Umbilical cord (tissue), 2 donors: ENCODE results near the gene GOSR2. TPM values are rescaled to one million over a fixed set of nuclear protein-coding genes. Genes with fewer than 3 reads are reported as not detected.
"Not testable (repeated sequence)": the region's sequence is repeated elsewhere in the genome, so short reads cannot be mapped to it uniquely, and the experiment has no call there.

Source experiments
- DNase-seq: peaks from one replicate; pipeline ENCODE4 v3.0.0-alpha.2; 2015; ENCODE audit warnings: low spot score
- total RNA-seq: library from RNA; depleted of rRNA; stranded (reverse); fragments of >200 nt; gene quantifications from one replicate; pipeline ENCODE4 v1.2.3, GENCODE V29; 2014; ENCODE audit warnings: low replicate concordance; ENCODE audit not compliant: insufficient read depth

The GOSR2 gene
- total RNA-seq, 1 donor from 2014 or later: 60.7 TPM

GRCh38 chr17:46894024-46894423 is 28.9 kb upstream of the GOSR2 start:
- no peak for DNase-seq

GRCh38 chr17:46894476-46895151 is 28.3 kb upstream of the GOSR2 start:
- no peak for DNase-seq

GRCh38 chr17:46895171-46895570 is 27.8 kb upstream of the GOSR2 start:
- no peak for DNase-seq

- DNase-seq: no peak
Observed at GRCh38 chr17:46896991-46897390, 26.0 kb upstream of the GOSR2 start.

- no peak for DNase-seq
Observed at GRCh38 chr17:46898364-46898763, 24.6 kb upstream of the GOSR2 start.

GRCh38 chr17:46898860-46899259 is 24.1 kb upstream of the GOSR2 start:
- no peak for DNase-seq

- DNase-seq: no peak
Observed at GRCh38 chr17:46901291-46901690, 21.7 kb upstream of the GOSR2 start.

GRCh38 chr17:46903762-46904672 is 18.9 kb upstream of the GOSR2 start:
- no peak for DNase-seq

GRCh38 chr17:46908068-46908737 is 14.8 kb upstream of the GOSR2 start:
- no peak for DNase-seq

GRCh38 chr17:46910179-46910927 is 12.6 kb upstream of the GOSR2 start:
- no peak for DNase-seq

GRCh38 chr17:46911311-46911710 is 11.6 kb upstream of the GOSR2 start:
- no peak for DNase-seq

- DNase-seq: no peak
Observed at GRCh38 chr17:46915596-46915995, 7.4 kb upstream of the GOSR2 start.

GRCh38 chr17:46916211-46916610 is 6.7 kb upstream of the GOSR2 start:
- no peak for DNase-seq

GRCh38 chr17:46916623-46917022 is 6.3 kb upstream of the GOSR2 start:
- no peak for DNase-seq

- DNase-seq: no peak
Observed at GRCh38 chr17:46917041-46917440, 5.9 kb upstream of the GOSR2 start.

GRCh38 chr17:46917516-46917915 is 5.4 kb upstream of the GOSR2 start:
- no peak for DNase-seq

- DNase-seq: not testable (repeated sequence)
Observed at GRCh38 chr17:46921962-46922361, 998 bp upstream of the GOSR2 start.

- DNase-seq: no peak
Observed at GRCh38 chr17:46922487-46922803, 515 bp upstream of the GOSR2 start.

GRCh38 chr17:46925185-46925868 is 2.4 kb downstream of the GOSR2 start:
- DNase-seq: no peak

- no peak for DNase-seq
Observed at GRCh38 chr17:46928467-46929261, 5.7 kb downstream of the GOSR2 start.
